NCI-H774 (cell line): ENCODE measurements around the gene OR7G2.

ENCODE experiments used
- DNase-seq: peaks from one replicate; lab custom pipeline; 2025; lab: John Stamatoyannopoulos, UW

Gene OR7G2

GRCh38 chr19:9107375-9107774 is at the start of gene OR7G2:
OR7G2 (minus strand) TSS chr19:9107475; CDS start chr19:9103243, 4,232 bp downstream.
- DNase-seq, result no peak

- no peak for DNase-seq
These were observed 49.0 kb upstream of the OR7G2 start for GRCh38 chr19:9156304-9156703.

GRCh38 chr19:9155591-9155990 is 48.3 kb upstream of the OR7G2 start:
- DNase-seq, result no peak

GRCh38 chr19:9151367-9151766 is 44.1 kb upstream of the OR7G2 start:
- no peak for DNase-seq

- no peak for DNase-seq
These were observed 43.4 kb upstream of the OR7G2 start for GRCh38 chr19:9150650-9151049.

GRCh38 chr19:9149997-9150396 is 42.7 kb upstream of the OR7G2 start:
- no peak for DNase-seq

- no peak for DNase-seq
These were observed 41.4 kb upstream of the OR7G2 start for GRCh38 chr19:9148697-9149096.

- DNase-seq, result no peak
These were observed 39.6 kb upstream of the OR7G2 start for GRCh38 chr19:9146882-9147281.

- DNase-seq, result no peak
These were observed 37.6 kb upstream of the OR7G2 start for GRCh38 chr19:9144920-9145319.

GRCh38 chr19:9140159-9140874 is 33.0 kb upstream of the OR7G2 start, which contains the start of gene ZNF317:
ZNF317 (plus strand) TSS chr19:9140397; CDS start chr19:9156017, 15,620 bp downstream.
- DNase-seq, result peak; percentile 86

- DNase-seq, result no peak
These were observed 32.4 kb upstream of the OR7G2 start for GRCh38 chr19:9139609-9140158.

- no peak for DNase-seq
These were observed 25.1 kb upstream of the OR7G2 start for GRCh38 chr19:9132422-9132821.

GRCh38 chr19:9130965-9131364 is 23.7 kb upstream of the OR7G2 start:
- DNase-seq, result no peak

- DNase-seq, result no peak
These were observed 20.9 kb upstream of the OR7G2 start for GRCh38 chr19:9128171-9128570.

- DNase-seq, result no peak
These were observed 19.7 kb upstream of the OR7G2 start, which contains the start of gene OR7G3 for GRCh38 chr19:9126900-9127405. OR7G3 (minus strand) TSS chr19:9126950; CDS start chr19:9126950, 0 bp downstream.

- no peak for DNase-seq
These were observed 9.3 kb upstream of the OR7G2 start for GRCh38 chr19:9116547-9116946.

- no peak for DNase-seq
These were observed 8.1 kb upstream of the OR7G2 start, which contains the start of gene OR7G1 for GRCh38 chr19:9115307-9115813. OR7G1 (minus strand) TSS chr19:9115763; CDS start chr19:9115763, 0 bp downstream.

- no peak for DNase-seq
These were observed 2.7 kb upstream of the OR7G2 start for GRCh38 chr19:9109959-9110358.

GRCh38 chr19:9086761-9087160 is 20.5 kb downstream of the OR7G2 start, which contains the start of gene OR1M1:
OR1M1 (plus strand) TSS chr19:9087061; CDS start chr19:9093245, 6,184 bp downstream.
- DNase-seq, result no peak

- no peak for DNase-seq
These were observed 28.6 kb downstream of the OR7G2 start for GRCh38 chr19:9078651-9079050.

GRCh38 chr19:9076901-9077300 is 30.4 kb downstream of the OR7G2 start:
- DNase-seq, result no peak

- no peak for DNase-seq
These were observed 32.0 kb downstream of the OR7G2 start for GRCh38 chr19:9075064-9075949.
